C4-2B (cell line): Measurements from ENCODE around the gene ABCC8.

Experiments
- ZFX ChIP-seq: fragments of 450-650 bp; IDR thresholded peaks from 2 replicates; pipeline ENCODE4 v1.6.1; 2017
- TF ChIP-seq, protein P1 (sequence below): fragments of 450-650 bp; conservative IDR thresholded peaks from 2 replicates; pipeline ENCODE4 v1.5.1; 2017; ENCODE audit warnings: mild to moderate bottlenecking

DNA sequence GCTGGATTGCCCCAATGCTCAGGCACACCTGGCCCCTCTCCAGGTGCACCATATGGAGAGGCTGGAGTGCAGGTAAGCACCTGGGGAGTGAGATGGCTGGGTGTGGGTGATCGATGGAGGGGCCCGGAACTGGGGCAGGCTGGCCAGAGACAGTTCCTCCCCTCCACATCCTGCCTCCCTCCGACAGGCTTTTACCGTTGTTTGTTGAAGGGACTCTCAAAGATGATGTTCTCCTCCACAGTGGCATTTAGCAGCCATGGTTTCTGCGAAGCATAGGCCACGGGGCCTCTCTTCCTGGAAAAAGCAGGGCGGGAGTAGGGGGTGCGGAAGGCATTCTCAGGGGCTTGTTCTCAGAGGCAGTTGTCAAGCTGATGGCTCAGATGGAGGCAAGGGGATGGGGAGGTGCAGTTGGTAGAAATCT lies 62.3 kb downstream of the ABCC8 start:
- TF ChIP-seq, protein P1, sequence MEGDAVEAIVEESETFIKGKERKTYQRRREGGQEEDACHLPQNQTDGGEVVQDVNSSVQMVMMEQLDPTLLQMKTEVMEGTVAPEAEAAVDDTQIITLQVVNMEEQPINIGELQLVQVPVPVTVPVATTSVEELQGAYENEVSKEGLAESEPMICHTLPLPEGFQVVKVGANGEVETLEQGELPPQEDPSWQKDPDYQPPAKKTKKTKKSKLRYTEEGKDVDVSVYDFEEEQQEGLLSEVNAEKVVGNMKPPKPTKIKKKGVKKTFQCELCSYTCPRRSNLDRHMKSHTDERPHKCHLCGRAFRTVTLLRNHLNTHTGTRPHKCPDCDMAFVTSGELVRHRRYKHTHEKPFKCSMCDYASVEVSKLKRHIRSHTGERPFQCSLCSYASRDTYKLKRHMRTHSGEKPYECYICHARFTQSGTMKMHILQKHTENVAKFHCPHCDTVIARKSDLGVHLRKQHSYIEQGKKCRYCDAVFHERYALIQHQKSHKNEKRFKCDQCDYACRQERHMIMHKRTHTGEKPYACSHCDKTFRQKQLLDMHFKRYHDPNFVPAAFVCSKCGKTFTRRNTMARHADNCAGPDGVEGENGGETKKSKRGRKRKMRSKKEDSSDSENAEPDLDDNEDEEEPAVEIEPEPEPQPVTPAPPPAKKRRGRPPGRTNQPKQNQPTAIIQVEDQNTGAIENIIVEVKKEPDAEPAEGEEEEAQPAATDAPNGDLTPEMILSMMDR: no peak
- TF ChIP-seq ZFX: no peak
